HCT116 (cell line): ENCODE measurements around the gene DPH3.

Experiments
- CTCF ChIP-seq, 3 experiments: fragments of 200-600 bp in 1 of 3; sonication (generic) in 1 of 3; IDR thresholded peaks in 2 of 3; conservative IDR thresholded peaks in 1 of 3; 2 replicates each; pipeline ENCODE4 v1.5.1; 2012 to 2017; ENCODE audit warnings: low read depth in 2 of 3, low read length in 2 of 3, antibody characterized with exemption in 1 of 3, borderline replicate concordance in 1 of 3, control low read depth in 1 of 3, mild to moderate bottlenecking in 1 of 3, mixed read lengths in 1 of 3, mixed run types in 1 of 3, moderate library complexity in 1 of 3; ENCODE audit not compliant: insufficient read depth in 1 of 3
- EZH2 ChIP-seq: fragments of 200-600 bp; sonication (generic); IDR thresholded peaks from 2 replicates; pipeline ENCODE4 v1.6.1; 2017; ENCODE audit warnings: antibody characterized with exemption, mixed run types
- EZH2phosphoT487 ChIP-seq: fragments of 200-600 bp; IDR thresholded peaks from 2 replicates; pipeline ENCODE4 v1.6.1; 2018; ENCODE audit warnings: antibody characterized with exemption, borderline replicate concordance
- JUND ChIP-seq: IDR thresholded peaks from 2 replicates; pipeline ENCODE4 v1.6.1; 2012
- POLR2A ChIP-seq: IDR thresholded peaks from 2 replicates; pipeline ENCODE4 v1.7.0; 2011; ENCODE audit warnings: borderline replicate concordance; ENCODE audit not compliant: insufficient read depth, insufficient read length; ENCODE audit errors: extremely low read depth
- RAD21 ChIP-seq: IDR thresholded peaks from 2 replicates; pipeline ENCODE4 v1.6.1; 2012; ENCODE audit warnings: low read depth, mild to moderate bottlenecking
- YY1 ChIP-seq: IDR thresholded peaks from 2 replicates; pipeline ENCODE4 v1.6.1; 2011; ENCODE audit warnings: low read length, low read depth, moderate library complexity, mild to moderate bottlenecking; ENCODE audit not compliant: insufficient replicate concordance; ENCODE audit errors: extremely low read depth
- ZBTB33 ChIP-seq: IDR thresholded peaks from 2 replicates; pipeline ENCODE4 v1.6.1; 2011; ENCODE audit warnings: mild to moderate bottlenecking, low read length, moderate library complexity; ENCODE audit not compliant: insufficient replicate concordance; ENCODE audit errors: extremely low read depth
- ZNF274 ChIP-seq: fragments of 200-500 bp; sonication (Bioruptor generic); IDR thresholded peaks from 2 replicates; pipeline ENCODE4 v1.6.1; 2014; ENCODE audit warnings: mild to moderate bottlenecking, low read depth, low read length, inconsistent platforms
- TF ChIP-seq, protein P1 (sequence below): IDR thresholded peaks from 2 replicates; pipeline ENCODE4 v1.6.1; 2012
- TF ChIP-seq, protein P2 (sequence below): IDR thresholded peaks from 2 replicates; pipeline ENCODE4 v1.6.1; 2012

- TF ChIP-seq CTCF (IDR thresholded peaks at IDR 0.05 in 2 of 3, conservative IDR thresholded peaks at IDR 0.05 in 1 of 3; ENCODE audit: borderline replicate concordance in 1 of 3, insufficient read depth in 1 of 3, low read depth in 2 of 3, low read length in 2 of 3) (no peak), JUND (no peak), EZH2 (no peak), RAD21 (no peak), YY1 (no peak), ZNF274 (no peak), ZBTB33 (no peak), EZH2phosphoT487 (no peak), POLR2A (no peak)
- TF ChIP-seq, protein P1, sequence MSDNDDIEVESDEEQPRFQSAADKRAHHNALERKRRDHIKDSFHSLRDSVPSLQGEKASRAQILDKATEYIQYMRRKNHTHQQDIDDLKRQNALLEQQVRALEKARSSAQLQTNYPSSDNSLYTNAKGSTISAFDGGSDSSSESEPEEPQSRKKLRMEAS: no peak
- TF ChIP-seq, protein P2, sequence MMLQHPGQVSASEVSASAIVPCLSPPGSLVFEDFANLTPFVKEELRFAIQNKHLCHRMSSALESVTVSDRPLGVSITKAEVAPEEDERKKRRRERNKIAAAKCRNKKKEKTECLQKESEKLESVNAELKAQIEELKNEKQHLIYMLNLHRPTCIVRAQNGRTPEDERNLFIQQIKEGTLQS: no peak
Observed at GRCh38 chr3:16241225-16241624, 23.5 kb downstream of the DPH3 start.
